Panc1 (cell line): ENCODE measurements around the gene DAGLA. TPM values are rescaled to one million over a fixed set of nuclear protein-coding genes. Genes with fewer than 3 reads are reported as not detected.

Source experiments
- ATAC-seq: fragments of 200-7000 bp; cut with Tn5 transposase; 2 replicates; pipeline ENCODE4 v1.9.1; 2020; ENCODE audit warnings: mild to moderate bottlenecking, moderate library complexity
- BruUV-seq: library from RNA; stranded (reverse); fragments of 400-500 nt; replicated peaks from 2 replicates; lab custom pipeline; 2021; lab: Mats Ljungman, UMichigan
- CTCF ChIA-PET: fragments of 300-600 bp; sonication (Branson Sonifier 250); formaldehyde crosslinking; loops from one replicate; lab custom pipeline; 2022; ENCODE audit warnings: antibody characterized with exemption; lab: Charles Lee
- POLR2A ChIA-PET: fragments of 300-600 bp; sonication (Branson Sonifier 250); formaldehyde crosslinking; loops from one replicate; lab custom pipeline; 2022; ENCODE audit warnings: antibody characterized with exemption; lab: Charles Lee
- DNase-seq: peaks from one replicate; pipeline ENCODE4 v3.0.0-alpha.2; 2010; ENCODE audit warnings: low read depth, low spot score
- H3K27ac ChIP-seq: 2 replicates; pipeline ENCODE4 v1.5.1; 2011; ENCODE audit warnings: mild to moderate bottlenecking, low read length, inconsistent platforms
- H3K27me3 ChIP-seq: fragments of 200-500 bp; sonication (Bioruptor generic); 2 replicates; pipeline ENCODE4 v1.6.0; 2014; ENCODE audit warnings: low read length, inconsistent platforms; ENCODE audit not compliant: control insufficient read depth, insufficient read depth
- H3K36me3 ChIP-seq: fragments of 200-500 bp; sonication (Bioruptor generic); 2 replicates; pipeline ENCODE4 v1.5.1; 2014; ENCODE audit warnings: inconsistent platforms, mild to moderate bottlenecking, low read length, moderate library complexity; ENCODE audit not compliant: control insufficient read depth, insufficient read depth
- H3K4me1 ChIP-seq: 2 replicates; pipeline ENCODE4 v1.5.1; 2011; ENCODE audit warnings: inconsistent platforms, mild to moderate bottlenecking, low read length, moderate library complexity; ENCODE audit not compliant: control insufficient read depth, insufficient read depth
- H3K4me3 ChIP-seq, 2 experiments: 2 replicates each; pipeline ENCODE4 v1.5.1; 2011 to 2012; ENCODE audit warnings: low read depth in 2 of 2, low read length in 2 of 2, mild to moderate bottlenecking in 2 of 2, inconsistent platforms in 1 of 2, moderate library complexity in 1 of 2
- H3K9me3 ChIP-seq: fragments of 200-500 bp; sonication (Bioruptor generic); 2 replicates; pipeline ENCODE4 v1.5.1; 2014; ENCODE audit warnings: low read depth, mild to moderate bottlenecking, inconsistent platforms, low read length, moderate library complexity; ENCODE audit not compliant: control insufficient read depth, insufficient read depth
- CTCF ChIP-seq: fragments of 450-650 bp; IDR thresholded peaks from 2 replicates; pipeline ENCODE4 v1.5.1; 2017; ENCODE audit warnings: mild to moderate bottlenecking
- POLR2AphosphoS5 ChIP-seq: IDR thresholded peaks from 2 replicates; pipeline ENCODE4 v1.6.1; 2012; ENCODE audit warnings: mild to moderate bottlenecking, low read depth, low read length, moderate library complexity
- REST ChIP-seq, 2 experiments: IDR thresholded peaks; 2 replicates each; pipeline ENCODE4 v1.6.1; 2011 to 2012; ENCODE audit warnings: low read depth in 2 of 2, control low read depth in 1 of 2, low read length in 1 of 2, mild to moderate bottlenecking in 1 of 2, moderate library complexity in 1 of 2; ENCODE audit not compliant: insufficient read depth in 1 of 2
- SIN3A ChIP-seq: IDR thresholded peaks from 2 replicates; pipeline ENCODE4 v1.6.1; 2012; ENCODE audit warnings: low read depth, mild to moderate bottlenecking, low read length, moderate library complexity, borderline replicate concordance; ENCODE audit not compliant: insufficient read depth
- TCF7L2 ChIP-seq: IDR thresholded peaks from 2 replicates; pipeline ENCODE4 v1.6.1; 2011; ENCODE audit warnings: mild to moderate bottlenecking, low read depth, low read length, inconsistent platforms
- in situ Hi-C: cut with HindIII; loops from 2 replicates; pipeline ENCODE4 v1.10.0; 2016; ENCODE audit warnings: low sequenced_read_pairs, low pct_unique_long_range_greater_than_20kb
- intact Hi-C: fragments of 100-400 bp; cut with micrococcal nuclease; formaldehyde crosslinking; loops from one replicate; pipeline ENCODE4 v1.10.0; 2022; ENCODE audit not compliant: unreplicated experiment
- total RNA-seq: library from RNA; stranded (reverse); gene quantifications from one replicate; pipeline ENCODE4 v1.2.1, GENCODE V29; 2021; ENCODE audit not compliant: unreplicated experiment

Gene DAGLA
- total RNA-seq, 1 experiment from 2014 or later = 6.4 TPM

- CTCF ChIA-PET = no interaction called here
- POLR2A ChIA-PET = no interaction called here
Measured at GRCh38 chr11:61795459-61795858, 115.3 kb downstream of the DAGLA start.

DNA sequence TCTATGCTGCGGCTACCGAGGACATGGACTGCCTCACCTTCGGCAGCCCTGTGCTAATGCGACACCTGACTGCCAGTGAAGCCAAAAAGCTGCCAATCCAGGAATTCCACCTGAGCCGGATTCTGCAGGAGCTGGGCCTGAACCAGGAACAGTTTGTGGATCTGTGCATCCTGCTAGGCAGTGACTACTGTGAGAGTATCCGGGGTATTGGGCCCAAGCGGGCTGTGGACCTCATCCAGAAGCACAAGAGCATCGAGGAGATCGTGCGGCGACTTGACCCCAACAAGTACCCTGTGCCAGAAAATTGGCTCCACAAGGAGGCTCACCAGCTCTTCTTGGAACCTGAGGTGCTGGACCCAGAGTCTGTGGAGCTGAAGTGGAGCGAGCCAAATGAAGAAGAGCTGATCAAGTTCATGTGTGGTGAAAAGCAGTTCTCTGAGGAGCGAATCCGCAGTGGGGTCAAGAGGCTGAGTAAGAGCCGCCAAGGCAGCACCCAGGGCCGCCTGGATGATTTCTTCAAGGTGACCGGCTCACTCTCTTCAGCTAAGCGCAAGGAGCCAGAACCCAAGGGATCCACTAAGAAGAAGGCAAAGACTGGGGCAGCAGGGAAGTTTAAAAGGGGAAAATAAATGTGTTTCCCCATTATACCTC, 115.8 kb downstream of the DAGLA start:
- Histone ChIP-seq H3K9me3 (no peaks in the 10 kb centered on the region), H3K27me3 (no peaks in the 10 kb centered on the region), H3K36me3 (peaks cover 7% of the 10 kb centered on the region), H3K27ac (no peak overlapping the region), H3K4me3 (no peak overlapping the region), H3K4me1 (peaks cover 13% of the 10 kb centered on the region)
- CTCF ChIA-PET = interaction anchor here (1.0 to 1.2 kb wide), 2 partner anchors 12 to 286 kb away, joined by 7 to 8 read pairs; no protein-coding TSS in a partner anchor
- no peak for ATAC-seq
- no TSS peak for BruUV-seq
- DNase-seq = no peak
- intact Hi-C loops = loop anchor here (2.0 kb wide), 1 partner anchor 49 kb away; no protein-coding TSS in a partner anchor
- TF ChIP-seq POLR2AphosphoS5 = no peak
- no peak for TF ChIP-seq REST (IDR thresholded peaks at IDR 0.05; ENCODE audit: insufficient read depth in 1 of 2, low read depth in 2 of 2, low read length in 1 of 2)
- no peak for TF ChIP-seq CTCF
- no peak for TF ChIP-seq TCF7L2
- no peak for TF ChIP-seq SIN3A
- POLR2A ChIA-PET = no interaction called here
- in situ Hi-C loops = no loop called here

More at GRCh38 chr11:61795459-61795858, 115.3 kb downstream of the DAGLA start:
- no peak for TF ChIP-seq SIN3A
- no peak for TF ChIP-seq POLR2AphosphoS5
- TF ChIP-seq CTCF = no peak
- no peak for TF ChIP-seq TCF7L2
- no peak for TF ChIP-seq REST (IDR thresholded peaks at IDR 0.05; ENCODE audit: insufficient read depth in 1 of 2, low read depth in 2 of 2, low read length in 1 of 2)
- Histone ChIP-seq H3K4me3 (no peak overlapping the region), H3K27ac (no peak overlapping the region), H3K4me1 (peaks cover 13% of the 10 kb centered on the region), H3K27me3 (no peaks in the 10 kb centered on the region), H3K36me3 (peaks cover 4% of the 10 kb centered on the region), H3K9me3 (no peaks in the 10 kb centered on the region)
- DNase-seq (no peak), ATAC-seq (no peak)
- intact Hi-C loops (no loop called here), in situ Hi-C loops (no loop called here)
- BruUV-seq = no TSS peak
